GM12865 (cell line): Measurements from ENCODE around the gene CFAP20.

Experiments used
- DNase-seq: peaks from one replicate; pipeline ENCODE4 v3.0.0; 2010; ENCODE audit warnings: low read depth
- H3K4me3 ChIP-seq: 2 replicates; pipeline ENCODE4 v1.5.1; 2011; ENCODE audit warnings: mild to moderate bottlenecking, low read depth, low read length, control low read depth
- CTCF ChIP-seq: IDR thresholded peaks from 2 replicates; pipeline ENCODE4 v1.5.1; 2011; ENCODE audit warnings: low read length, control low read depth, low read depth, inconsistent platforms; ENCODE audit not compliant: insufficient read depth; ENCODE audit errors: missing control alignments

CFAP20 gene

GRCh38 chr16:58157951-58158540, 28.9 kb upstream of the CFAP20 start:
- H3K4me3 ChIP-seq: no peak overlapping the region
- TF ChIP-seq CTCF: no peak
- no peak for DNase-seq

- no peak for TF ChIP-seq CTCF
- no peak overlapping the region for H3K4me3 ChIP-seq
- DNase-seq: no peak
Measured at GRCh38 chr16:58157239-58157638, 28.1 kb upstream of the CFAP20 start.

GRCh38 chr16:58155839-58156238, 26.7 kb upstream of the CFAP20 start:
- no peak for DNase-seq
- no peak for TF ChIP-seq CTCF
- H3K4me3 ChIP-seq: no peak overlapping the region

GRCh38 chr16:58154345-58154744, 25.2 kb upstream of the CFAP20 start:
- TF ChIP-seq CTCF: no peak
- DNase-seq: no peak
- H3K4me3 ChIP-seq: no peak overlapping the region

GRCh38 chr16:58152246-58152868, 23.2 kb upstream of the CFAP20 start:
- no peak for TF ChIP-seq CTCF
- no peak overlapping the region for H3K4me3 ChIP-seq
- no peak for DNase-seq

GRCh38 chr16:58148526-58148925, 19.3 kb upstream of the CFAP20 start:
- H3K4me3 ChIP-seq: no peak overlapping the region
- no peak for TF ChIP-seq CTCF
- DNase-seq: no peak

- no peak for DNase-seq
- no peak for TF ChIP-seq CTCF
- no peak overlapping the region for H3K4me3 ChIP-seq
Measured at GRCh38 chr16:58148099-58148498, 18.9 kb upstream of the CFAP20 start.
